D721Med (cell line): ENCODE results near the gene MRPL1.
"Not testable (repeated sequence)": the region's sequence is repeated elsewhere in the genome, so short reads cannot be mapped to it uniquely, and the experiment has no call there.

Experiments
- DNase-seq: peaks from one replicate; pipeline ENCODE4 v3.0.0; 2011; ENCODE audit warnings: low spot score; ENCODE audit not compliant: insufficient read length
- FAIRE-seq: peaks from 2 replicates; lab custom pipeline; 2011; peaks lifted over from hg19 to GRCh38; lab: Jason Lieb, UNC
- CTCF ChIP-seq: IDR thresholded peaks from 2 replicates; pipeline ENCODE4 v1.5.1; 2012; ENCODE audit warnings: mild to moderate bottlenecking, control low read depth; ENCODE audit not compliant: insufficient read depth; ENCODE audit errors: missing control alignments

MRPL1 gene

GRCh38 chr4:77952457-77952856 is 89.8 kb downstream of the MRPL1 start:
- peak; percentile 6 for FAIRE-seq
- TF ChIP-seq CTCF = no peak
- DNase-seq = no peak

- FAIRE-seq (no peak), DNase-seq (no peak)
- TF ChIP-seq CTCF = no peak
Measured at GRCh38 chr4:77954690-77955089, 92.1 kb downstream of the MRPL1 start.

- FAIRE-seq (no peak), DNase-seq (no peak)
- TF ChIP-seq CTCF = no peak
Measured at GRCh38 chr4:77956917-77957316, 94.3 kb downstream of the MRPL1 start.

GRCh38 chr4:77958897-77959296 is 96.3 kb downstream of the MRPL1 start:
- DNase-seq (no peak), FAIRE-seq (no peak)
- TF ChIP-seq CTCF = no peak

GRCh38 chr4:77959566-77960338 is 97.1 kb downstream of the MRPL1 start:
- peak; percentile 72 for TF ChIP-seq CTCF
- FAIRE-seq (peak; percentile 82), DNase-seq (no peak)

GRCh38 chr4:77960367-77960766 is 97.7 kb downstream of the MRPL1 start:
- no peak for TF ChIP-seq CTCF
- DNase-seq = no peak
- FAIRE-seq = no peak

- DNase-seq (no peak), FAIRE-seq (no peak)
- no peak for TF ChIP-seq CTCF
Measured at GRCh38 chr4:77963004-77963403, 100.4 kb downstream of the MRPL1 start.

GRCh38 chr4:77973657-77974056 is 111.0 kb downstream of the MRPL1 start:
- FAIRE-seq, DNase-seq: not testable (repeated sequence)

- not testable (repeated sequence) for FAIRE-seq, DNase-seq
Measured at GRCh38 chr4:77982900-77983540, 120.4 kb downstream of the MRPL1 start.

- not testable (repeated sequence) for FAIRE-seq
Measured at GRCh38 chr4:77983612-77984311, 121.1 kb downstream of the MRPL1 start.

More at GRCh38 chr4:77983612-77984311, 121.1 kb downstream of the MRPL1 start:
- not testable (repeated sequence) for DNase-seq
